Heart left ventricle (tissue), 13 donors: ENCODE data around the gene BDNF.

Source experiments
- POLR2A ChIP-seq, 2 donors: fragments of 450-650 bp; IDR thresholded peaks; one replicate each; pipeline ENCODE4 v1.6.1; 2017; ENCODE audit warnings: antibody characterized with exemption in 2 of 2, mild to moderate bottlenecking in 2 of 2, moderate library complexity in 2 of 2
- TF ChIP-seq, protein P1 (sequence below), 12 donors: fragments of 200-600 bp; sonication (generic) in 4 of 12; IDR thresholded peaks; one replicate each; pipeline versions ENCODE4 v1.5.0 to v1.8.0; 2018 to 2022; ENCODE audit warnings: antibody characterized with exemption in 12 of 12, mild to moderate bottlenecking in 5 of 12
- donor health status: ischemic (EF 13 %, LVEDD 7.1; RV severe dilation, severe dysfunction).
- donor health status: DM: no; HTN: yes; CAD: no.
- donor health status: DM: no; HTN: no; CAD: no.
- donor health status: ischemic (EF 25% LVEDD 6.9; RV normal size, moderate dysfunction).
- donor health status: ischemic (EF 25% LVEDD 5.7; RV mildly dilated, moderate dysfunction).
- donor health status: ischemic (EF 35%, LVEDD 5.7; RV mildly dilated, moderate dysfunction).
- donor health status: nonischemic (EF 11% LVEDD 7.7; RV severe dilation, severe dysfunction).
- donor health status: DM: yes; HTN: yes; CAD: no.
- donor health status: PGD.
- donor health status: ischemic (EF 29% LVEDD 5.4; RV normal size, mild dysfunction).
- donor health status: nonischemic (EF 23%, LVEDD 6.1; RV moderate dilation, normal function).

DNA sequence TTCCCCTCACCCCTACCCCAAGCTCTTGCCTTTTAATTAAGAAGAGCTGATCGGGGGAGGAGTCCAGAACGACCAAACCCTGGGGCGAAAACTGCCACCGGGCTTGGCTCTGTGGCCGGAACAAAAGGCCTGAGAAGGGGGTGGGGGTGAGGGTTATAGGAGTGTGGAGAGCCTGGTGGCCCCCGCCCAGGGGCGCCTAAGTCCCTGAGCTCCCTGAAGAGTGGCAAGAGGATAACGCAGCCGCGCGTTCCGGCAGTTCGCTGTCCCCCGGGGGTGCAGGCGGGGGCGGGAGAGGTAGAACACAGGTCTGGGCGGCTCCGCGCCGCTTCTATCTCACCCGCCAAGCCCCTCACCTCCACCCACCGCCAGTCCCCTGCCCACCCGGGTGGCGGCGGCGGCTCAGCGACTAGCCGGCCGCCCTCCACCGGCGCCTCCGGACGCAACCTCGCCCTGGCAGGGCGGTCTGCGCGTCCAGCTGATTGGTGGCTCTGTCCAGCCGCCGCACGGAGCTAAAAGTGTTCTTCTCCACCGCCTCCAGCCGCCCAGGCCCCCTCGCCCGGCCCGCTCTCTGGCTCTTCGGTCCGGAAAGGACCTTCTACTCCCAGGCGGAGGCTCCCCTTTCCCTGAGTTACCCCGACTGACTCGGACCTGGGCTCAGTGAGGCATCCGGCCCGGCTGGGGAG lies 18.7 kb upstream of the BDNF start:
- TF ChIP-seq POLR2A (IDR thresholded peaks at IDR 0.05), result no peak
- TF ChIP-seq, protein P1, sequence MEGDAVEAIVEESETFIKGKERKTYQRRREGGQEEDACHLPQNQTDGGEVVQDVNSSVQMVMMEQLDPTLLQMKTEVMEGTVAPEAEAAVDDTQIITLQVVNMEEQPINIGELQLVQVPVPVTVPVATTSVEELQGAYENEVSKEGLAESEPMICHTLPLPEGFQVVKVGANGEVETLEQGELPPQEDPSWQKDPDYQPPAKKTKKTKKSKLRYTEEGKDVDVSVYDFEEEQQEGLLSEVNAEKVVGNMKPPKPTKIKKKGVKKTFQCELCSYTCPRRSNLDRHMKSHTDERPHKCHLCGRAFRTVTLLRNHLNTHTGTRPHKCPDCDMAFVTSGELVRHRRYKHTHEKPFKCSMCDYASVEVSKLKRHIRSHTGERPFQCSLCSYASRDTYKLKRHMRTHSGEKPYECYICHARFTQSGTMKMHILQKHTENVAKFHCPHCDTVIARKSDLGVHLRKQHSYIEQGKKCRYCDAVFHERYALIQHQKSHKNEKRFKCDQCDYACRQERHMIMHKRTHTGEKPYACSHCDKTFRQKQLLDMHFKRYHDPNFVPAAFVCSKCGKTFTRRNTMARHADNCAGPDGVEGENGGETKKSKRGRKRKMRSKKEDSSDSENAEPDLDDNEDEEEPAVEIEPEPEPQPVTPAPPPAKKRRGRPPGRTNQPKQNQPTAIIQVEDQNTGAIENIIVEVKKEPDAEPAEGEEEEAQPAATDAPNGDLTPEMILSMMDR (IDR thresholded peaks at IDR 0.05), result no peak
